NCI-H345 treated with DMSO at 0.1 percent for 48 hours (cell line): ENCODE measurements around the gene DNAJC11.
"Not testable (repeated sequence)": the region's sequence is repeated elsewhere in the genome, so short reads cannot be mapped to it uniquely, and the experiment has no call there.

Source experiments
- DNase-seq: peaks from one replicate; lab custom pipeline; 2025; ENCODE audit not compliant: unreplicated experiment; lab: John Stamatoyannopoulos, UW

The DNAJC11 gene

DNA sequence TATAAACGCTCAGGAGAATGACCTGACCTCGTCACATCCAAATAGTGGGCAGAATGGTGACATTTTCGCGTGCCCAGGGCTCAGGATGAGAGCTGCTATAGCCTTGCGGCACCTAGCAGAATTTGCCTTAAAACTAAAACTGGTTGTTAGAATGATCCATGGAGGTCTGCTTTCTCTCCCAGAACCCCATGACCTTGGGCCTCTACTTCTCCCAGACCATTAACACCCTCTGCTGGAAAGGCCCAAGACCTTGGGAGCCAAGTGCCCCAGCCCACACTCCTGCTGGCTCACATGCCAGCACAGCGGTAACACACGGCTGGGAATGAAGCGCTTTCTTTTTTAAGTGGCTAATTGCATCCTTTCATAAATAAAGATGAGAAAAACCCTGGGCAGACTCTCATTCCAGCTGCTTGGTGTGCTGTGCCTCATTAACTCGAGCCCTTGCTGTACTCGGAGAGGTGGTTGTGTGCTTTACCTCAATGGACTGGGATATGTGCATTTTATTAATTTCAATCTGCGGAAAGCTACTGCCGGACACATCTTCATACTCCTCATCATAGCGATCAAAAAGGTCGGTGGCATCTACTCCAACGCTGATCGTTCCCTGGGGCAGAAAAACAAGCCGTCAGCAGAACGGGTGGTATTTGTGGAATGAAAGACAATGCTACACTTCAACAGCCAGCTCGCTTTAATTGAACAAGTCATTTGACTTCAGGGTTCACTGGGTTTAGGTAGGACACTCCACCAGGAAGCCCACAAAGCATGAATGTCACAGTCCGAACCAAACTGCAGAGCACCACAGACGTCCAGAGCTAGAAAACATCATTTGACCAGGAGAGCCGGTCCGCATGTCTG, 48.0 kb downstream of the DNAJC11 start:
- DNase-seq = no peak

DNA sequence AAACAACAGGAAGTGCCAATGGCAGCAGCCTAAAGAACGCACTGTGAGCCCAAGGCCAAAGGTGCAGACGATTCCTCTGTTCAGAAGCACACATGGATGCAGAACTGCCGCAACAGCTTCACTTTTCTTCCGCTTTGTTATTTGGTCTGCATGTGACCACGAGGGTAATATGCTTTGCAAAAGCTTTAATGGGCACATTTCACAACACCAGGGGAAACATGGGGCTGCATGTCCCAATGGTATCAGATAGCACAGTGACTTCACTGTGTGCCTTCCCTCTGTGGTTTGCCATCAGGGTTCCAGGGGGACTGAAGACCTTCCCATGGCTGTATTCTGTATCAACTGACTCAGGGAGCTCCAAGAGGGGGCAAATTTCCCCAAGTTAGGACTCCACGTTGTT, 48.6 kb downstream of the DNAJC11 start:
- no peak for DNase-seq

DNA sequence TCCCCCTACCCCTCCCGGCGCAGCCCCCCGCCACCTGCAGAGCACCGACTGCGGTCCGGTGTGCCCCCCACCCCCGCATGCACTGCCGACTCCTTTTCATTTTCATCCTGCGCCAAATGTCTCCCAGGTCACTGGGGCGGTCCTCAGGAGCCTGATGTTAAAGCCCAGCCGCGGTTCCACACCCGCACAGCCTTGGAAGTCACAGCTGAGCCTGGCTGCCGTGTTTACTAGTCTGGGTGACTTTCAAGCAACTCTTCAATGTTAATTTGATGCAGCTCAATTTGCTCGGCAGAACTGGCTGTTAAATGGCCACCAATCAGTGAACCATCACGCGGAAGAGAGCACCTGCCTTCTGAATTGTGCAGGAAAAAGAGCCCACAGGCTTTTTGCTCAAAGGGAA, 49.7 kb downstream of the DNAJC11 start:
- no peak for DNase-seq

DNA sequence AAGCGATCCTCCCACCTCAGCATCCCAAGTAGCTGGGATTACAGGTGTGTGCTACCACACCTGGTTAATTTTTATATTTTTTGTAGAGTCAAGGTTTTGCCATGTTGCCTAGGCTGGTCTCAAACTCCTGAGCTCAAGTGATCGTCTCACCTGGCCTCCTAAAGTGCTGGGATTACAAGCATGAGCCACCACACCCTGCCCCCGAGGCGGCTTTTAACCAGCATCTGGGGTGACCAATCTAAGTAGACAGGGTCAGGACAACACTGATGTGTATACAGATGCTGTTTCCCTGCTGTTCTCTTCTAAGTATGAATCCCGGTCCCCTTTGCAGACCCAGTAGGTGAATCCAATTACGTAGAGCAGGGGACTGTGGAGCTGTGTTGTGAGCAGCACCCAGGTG, 53.1 kb downstream of the DNAJC11 start:
- no peak for DNase-seq

DNA sequence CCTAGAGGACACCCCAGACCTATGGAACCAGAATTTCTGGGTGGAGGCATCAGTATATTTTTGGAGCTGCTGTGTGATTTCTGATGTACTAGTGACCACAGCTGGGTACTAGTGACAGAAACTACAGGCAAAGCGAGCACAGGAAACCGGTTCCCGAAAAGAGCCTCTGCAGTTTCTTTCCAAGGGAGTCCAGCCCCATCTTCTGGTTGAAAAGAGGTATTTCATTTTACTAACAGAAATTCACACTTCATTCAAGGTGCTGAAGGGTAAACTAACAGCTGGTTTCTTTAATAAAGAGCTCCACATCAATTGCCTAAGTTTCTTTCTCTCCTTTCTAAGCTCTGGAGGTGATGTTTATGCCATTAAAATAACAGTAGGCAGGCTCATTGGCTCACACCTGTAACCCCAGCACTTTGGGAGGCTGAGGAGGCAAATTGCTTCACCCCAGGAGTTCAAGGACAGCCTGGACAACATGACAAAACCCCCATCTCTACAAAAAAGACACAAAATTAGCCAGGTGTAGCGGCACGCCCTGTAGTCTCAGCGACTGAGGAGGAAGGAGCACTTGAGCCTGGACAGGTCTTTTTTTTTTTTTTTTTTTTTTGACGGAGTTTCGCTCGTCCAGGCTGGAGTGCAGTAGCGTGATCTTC, 55.0 kb downstream of the DNAJC11 start:
- DNase-seq = no peak

DNA sequence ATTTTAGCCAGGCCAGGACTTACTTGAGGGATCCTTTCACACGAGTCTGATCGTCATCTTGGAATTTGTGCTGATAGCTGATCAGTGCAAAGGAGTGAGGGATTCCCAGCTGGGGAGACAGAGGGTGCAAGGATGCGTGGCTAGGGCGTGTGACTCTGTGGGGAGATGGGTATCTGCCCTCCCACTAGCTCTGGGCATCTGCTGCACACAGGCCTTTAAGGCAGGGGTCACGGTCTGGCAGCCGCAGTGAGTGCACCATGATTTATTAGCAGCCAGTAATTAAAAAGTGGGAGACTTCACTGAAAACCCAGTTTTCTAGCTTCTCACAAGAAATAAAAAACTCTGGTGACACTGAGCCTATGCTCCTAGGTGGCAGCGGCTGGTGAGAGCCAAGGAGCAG, 56.6 kb downstream of the DNAJC11 start:
- DNase-seq = no peak

DNA sequence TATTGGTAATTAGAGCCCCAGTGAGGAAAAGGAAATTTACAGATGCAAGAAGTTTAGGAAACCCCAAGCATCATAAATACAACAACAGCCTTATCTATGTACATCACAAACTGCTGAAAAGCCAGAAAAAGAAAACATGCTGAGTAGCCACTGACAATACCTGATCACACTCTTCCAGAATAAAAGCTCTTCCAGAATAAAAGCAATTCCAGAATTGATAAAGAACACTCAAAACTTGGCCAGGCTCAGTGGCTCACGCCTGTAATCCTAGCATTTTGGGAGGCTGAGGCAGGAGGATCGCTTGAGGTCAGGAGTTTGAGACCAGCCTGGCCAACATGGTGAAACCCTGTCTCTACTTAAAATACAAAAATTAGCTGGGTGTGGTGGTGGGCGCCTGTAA, 60.7 kb downstream of the DNAJC11 start:
- not testable (repeated sequence) for DNase-seq

DNA sequence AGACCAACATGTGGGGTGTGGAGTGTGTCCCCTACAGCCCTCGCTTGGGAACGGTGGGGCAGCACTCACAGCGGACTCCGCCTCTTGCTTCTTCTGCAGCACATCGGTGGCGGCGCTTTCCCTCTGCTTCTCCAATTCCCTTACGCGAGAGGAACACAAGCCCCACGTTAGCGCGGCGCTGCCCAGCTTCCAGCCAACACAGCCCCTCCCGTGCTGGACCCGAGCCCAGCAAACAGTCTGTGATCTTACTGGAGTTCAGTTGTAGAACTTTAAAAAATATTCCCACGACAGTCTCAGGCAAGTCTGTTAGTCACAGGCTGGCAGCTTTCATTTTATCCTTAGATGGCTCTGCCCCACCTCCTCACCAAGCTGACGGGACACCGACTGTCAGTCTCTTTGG, 63.4 kb downstream of the DNAJC11 start:
- no peak for DNase-seq

DNA sequence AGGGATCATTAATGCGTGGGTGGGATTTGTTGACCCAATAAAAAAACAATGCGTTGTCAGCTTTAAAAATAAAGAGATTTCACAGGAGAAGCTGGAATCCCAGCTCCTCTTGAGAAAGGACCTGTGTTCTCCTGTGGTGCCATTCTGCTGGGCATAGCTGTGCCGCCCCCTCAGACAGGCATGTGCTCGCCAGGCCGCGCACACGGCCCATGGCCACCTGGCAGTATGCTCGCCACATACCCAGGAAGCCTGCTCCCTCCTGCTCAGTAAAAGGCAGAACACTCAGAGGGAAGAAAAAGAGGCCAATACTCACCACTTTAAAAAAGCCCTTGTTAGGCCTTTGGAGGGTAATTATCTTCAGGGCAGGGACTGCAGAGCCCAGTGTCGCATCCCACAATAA, 63.8 kb downstream of the DNAJC11 start:
- no peak for DNase-seq

DNA sequence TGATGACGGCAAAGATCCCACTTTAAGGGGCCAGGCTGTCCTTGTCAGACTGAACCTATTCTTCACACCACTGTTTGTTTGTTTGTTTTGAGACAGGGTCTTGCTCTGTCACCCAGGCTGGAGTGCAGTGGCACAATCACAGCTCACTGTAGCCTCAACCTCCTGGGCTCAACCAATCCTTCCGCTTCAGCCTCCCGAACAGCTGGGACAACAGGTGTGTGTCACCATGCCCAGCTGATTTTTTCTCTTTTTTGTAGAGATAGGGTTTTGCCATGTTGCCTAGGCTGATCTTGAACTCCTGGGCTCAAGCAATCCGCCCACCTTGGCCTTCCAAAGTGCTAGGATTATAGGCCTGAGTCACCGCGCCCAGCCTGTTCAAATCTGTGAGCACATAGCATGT, 64.8 kb downstream of the DNAJC11 start:
- DNase-seq = not testable (repeated sequence)

DNA sequence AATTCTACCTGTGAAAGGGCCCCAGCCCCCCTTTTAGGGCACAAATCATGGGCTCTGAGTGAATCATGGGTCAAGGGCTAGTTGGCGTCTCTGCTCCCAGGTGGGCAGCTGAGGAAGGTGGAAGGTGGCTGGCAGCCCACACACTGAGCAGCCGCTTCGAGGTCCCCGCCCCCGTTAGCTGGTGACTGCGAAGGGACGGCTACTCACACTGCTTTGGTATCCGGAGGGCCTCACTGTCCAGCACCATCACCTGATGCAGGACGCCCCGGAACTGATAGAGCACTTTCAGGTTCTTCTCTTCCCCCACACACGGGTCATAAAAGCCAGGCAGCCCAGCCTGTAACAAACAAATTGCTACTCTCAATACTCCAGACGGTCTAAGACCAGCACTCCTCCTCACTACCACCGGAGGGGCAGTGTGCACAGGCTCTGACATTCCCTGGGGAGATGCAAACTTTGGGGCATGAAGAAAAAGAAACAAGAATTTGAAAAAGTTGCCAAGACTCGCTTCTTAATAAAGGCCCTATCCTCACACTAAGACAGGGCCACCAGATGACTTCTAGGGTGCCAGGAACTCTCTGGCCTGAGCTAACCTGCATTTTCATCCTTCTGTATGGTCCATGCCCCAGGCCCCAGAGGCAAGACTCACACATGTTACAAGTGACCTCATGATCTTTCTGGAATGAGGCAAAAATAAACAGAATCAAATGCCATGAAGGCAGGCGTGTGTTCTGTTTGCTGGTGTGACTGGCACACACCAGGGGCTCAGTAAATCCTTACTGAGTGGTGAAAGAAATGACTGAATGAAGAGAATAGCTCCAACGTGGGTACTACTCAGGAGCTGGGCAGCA, 65.5 kb downstream of the DNAJC11 start:
- no peak for DNase-seq

DNA sequence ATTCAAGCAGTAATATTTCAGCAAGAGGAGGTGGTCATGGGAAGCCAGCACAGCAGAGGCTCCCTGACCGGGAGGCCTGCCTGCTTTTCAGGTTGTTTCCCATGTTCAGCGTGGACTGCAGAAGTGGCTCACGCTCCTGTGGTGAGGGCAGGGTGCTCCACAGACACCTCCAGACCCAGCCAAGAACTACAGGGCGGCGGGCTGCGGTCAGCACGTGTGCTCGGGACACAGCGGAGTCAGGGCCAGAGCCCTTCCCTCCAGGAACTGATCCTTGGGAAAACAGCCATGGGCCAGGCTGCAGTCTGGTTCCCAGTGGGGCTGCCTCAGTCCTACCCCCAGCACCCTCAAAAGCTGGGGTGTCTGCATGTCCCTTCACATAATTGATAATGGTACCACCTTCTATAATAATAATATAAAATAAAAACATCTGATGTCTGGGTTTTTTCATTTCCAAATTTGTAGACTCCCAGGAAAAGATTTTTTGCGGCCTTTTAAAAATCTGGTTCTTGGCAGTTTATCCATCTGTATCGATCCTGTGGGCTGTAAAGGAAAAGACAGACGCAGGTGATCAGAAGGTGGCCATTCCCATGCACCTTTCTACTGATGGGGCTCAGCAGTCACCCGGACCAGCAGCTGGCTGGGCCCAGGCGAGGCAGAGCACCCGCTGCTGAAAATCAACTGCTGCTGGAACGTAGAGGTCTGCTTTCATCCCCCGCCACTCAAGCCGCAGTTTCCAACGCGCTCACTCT, 66.3 kb downstream of the DNAJC11 start:
- no peak for DNase-seq

DNA sequence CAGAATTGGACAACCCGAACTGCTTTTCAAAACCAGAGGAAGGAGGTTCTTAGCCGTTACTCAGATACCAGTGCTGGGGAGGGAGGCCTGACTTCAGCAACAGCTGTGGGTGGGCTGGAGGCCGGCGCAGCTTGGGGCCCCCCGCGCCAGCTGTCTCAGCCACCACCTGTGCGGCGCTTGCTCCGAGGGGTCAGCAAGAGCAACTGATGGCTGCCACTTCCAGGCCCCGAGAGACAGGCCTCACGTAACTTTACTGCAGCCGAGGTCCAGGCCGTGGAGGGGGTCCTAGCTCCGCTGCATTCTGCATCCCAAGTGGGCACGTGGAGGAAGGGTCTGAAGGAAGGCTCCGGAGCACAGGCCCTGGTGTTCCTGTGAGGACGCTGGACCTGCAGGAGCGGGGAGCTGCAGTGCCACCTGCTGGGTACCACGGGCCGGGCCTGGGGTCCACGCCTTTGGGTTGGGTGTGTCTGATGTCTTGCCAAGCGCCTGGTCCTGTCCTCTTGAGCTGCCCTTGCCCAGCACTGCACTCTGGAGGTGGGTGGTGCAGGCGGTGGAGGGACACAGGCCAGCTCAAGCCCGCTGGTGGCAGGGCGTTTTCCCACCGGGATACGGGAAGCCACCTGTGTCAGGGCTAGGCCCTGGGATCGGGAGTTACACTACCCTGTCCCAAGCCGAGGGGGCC, 67.1 kb downstream of the DNAJC11 start:
- no peak for DNase-seq

DNA sequence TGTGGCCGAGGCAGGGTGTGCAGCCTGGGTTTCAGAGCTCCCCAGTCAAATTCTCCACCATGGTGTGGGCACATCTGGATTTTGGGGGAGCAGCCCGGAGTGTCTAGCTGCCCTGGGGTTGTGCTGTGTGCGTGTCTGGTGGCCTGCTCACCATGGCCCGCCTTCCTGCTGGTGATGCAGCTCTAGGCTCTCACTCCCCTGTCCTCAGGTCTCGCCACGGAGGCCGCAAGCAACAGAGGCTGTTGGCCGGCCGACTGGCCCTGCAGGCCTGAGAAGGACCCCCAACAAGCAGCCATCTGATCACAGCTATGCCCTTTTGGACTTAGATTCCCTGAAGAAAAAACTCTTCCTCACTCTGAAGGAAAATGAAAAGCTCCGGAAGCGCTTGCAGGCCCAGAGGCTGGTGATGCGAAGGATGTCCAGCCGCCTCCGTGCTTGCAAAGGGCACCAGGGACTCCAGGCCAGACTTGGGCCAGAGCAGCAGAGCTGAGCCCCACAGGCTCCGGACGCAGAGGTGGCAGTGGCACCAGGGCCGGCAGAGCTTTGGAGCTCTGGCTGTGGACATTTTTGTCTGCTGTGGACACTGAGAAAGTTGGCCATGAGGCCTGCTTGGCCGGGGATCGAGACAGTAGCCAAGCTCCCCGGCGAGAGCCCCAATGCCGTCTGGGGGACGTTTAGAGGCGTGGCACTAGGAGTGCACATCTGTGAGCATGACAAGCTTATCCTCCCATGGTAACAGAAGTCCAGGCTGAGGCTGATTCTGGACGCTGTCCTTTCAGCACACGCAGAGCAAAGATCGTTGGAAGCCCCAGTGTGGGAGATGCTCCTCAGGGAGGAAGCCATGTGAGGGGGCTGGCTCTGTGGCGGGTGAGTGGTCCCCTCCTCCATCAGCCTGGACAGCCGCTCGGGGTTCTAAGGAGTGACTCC, 68.8 kb downstream of the DNAJC11 start:
- DNase-seq = no peak

DNA sequence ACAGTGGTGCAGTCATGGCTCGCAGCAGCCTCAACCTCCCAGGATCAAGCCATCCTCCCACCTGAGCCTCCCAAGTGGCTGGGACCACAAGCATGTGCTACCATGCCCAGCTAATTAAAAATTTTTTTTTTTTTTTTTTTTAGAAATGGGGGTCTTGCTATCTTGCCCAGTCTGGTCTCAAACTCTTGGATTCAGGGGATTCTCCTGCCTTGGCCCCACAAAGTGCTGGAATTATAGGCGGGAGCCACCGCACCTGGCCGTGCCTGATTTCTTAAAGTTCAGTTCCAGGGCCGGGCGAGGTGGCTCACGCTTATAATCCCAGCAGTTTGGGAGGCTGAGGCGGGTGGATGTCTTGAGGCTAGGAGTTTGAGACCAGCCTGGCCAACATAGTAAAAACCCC, 70.6 kb downstream of the DNAJC11 start:
- no peak for DNase-seq

DNA sequence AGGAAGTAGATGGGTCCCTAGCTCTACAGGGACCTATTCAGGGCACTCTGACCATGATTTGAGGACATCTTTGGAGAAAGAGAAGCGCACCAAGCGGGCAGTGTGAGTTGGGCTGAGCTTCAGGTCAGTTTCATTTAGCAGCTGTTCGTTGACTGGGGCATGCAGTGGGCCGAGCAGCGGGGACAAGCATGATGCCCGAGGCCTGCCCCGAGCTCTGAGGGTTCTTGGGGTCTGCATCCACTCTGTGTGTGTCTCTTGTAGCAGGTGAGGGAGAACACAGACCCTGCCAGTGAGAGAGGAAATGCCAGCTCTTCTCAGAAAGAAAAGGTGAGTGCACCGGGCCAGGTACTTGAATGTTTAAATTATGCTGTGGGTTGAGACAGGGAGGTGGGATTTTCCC, 71.6 kb downstream of the DNAJC11 start:
- no peak for DNase-seq

DNA sequence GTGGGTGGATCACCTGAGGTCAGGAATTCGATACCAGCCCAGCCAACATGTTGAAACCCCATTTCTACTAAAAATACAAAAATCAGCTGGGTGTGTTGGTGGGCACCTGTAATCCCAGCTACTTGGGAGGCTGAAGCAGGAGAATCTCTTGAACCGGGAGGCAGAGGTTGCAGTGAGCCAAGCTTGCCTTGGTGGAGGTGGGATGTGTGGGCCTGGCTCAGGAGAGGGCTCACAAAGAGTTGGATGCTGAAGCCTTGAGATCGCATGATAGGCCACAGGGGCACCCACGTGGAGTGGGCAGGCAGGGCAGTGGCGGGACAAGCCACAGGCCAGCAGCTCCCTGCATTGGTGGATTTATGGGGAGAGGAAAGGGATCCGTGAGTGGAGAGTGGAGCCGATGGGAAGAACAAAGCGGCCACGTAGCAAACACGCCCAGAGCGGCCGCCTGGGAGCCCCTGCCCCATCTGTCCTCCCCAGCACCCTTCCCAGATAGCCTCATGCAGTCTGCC, 72.6 kb downstream of the DNAJC11 start:
- no peak for DNase-seq

DNA sequence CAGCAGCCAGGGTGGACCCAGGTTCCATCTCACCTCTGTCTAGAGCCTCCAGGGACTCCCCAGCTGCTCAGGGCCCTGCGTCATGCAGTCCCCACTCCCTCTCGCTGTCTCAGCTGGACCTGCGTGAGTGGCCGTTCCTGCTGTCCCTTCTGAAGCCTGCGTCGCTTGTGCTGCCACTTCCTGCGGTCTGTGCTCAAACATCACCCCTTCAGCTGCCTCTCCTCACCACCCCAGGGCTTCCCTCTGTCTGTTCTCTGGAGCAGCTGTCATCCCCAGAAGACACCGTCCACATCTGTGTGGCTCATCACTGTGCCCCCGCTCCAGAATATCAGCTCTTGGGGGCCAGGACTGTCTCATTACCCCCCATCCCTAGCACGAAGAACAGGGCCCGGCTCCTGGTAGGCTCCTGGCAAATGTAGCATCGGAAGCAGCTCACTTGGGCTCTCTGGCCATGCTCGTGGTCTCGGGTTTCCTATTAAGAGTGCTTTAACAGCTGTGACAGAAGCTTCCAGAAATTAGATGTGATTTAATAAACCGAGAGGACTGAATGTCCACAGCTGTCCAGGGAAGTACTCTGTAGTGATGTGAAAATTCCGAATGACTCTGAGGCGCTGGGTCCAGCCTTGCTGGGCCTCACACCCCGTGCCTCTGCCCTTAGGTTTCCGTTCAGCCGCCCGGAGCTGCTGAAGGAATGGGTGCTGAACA, 73.6 kb downstream of the DNAJC11 start:
- no peak for DNase-seq

DNA sequence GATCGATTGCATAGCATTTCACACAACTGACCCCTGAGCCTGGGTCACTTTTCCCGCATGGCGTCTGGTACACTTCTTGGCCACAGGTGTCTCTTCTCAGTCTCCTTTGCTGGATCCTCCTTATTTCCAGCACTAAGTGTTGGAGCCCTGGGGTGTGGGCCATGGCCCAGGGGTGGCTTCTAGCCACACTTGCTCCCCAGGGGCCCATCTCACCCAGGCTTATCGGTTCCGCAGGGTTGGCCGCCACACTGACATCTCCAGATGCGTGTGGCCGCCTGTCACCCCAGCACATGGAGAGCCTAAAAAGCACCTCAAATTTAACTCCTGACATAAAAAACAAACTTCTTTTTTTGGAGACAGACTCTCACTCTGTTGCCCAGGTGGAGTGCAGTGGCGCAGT, 74.6 kb downstream of the DNAJC11 start:
- DNase-seq = no peak
